HEK293 (cell line): ENCODE results near the gene CCDC183.

Experiments
- FEZF1 ChIP-seq: fragments of 450-650 bp; formaldehyde crosslinking; IDR thresholded peaks from 2 replicates; pipeline ENCODE4 v1.5.1; 2016; ENCODE audit warnings: missing biosample characterization, missing genetic modification characterization
- GLI2 ChIP-seq: fragments of 450-650 bp; formaldehyde crosslinking; IDR thresholded peaks from 2 replicates; pipeline ENCODE4; 2017; ENCODE audit warnings: missing biosample characterization, missing genetic modification characterization, low read depth, borderline replicate concordance
- IKZF3 ChIP-seq: fragments of 450-650 bp; IDR thresholded peaks from 2 replicates; pipeline ENCODE4 v1.5.0; 2018; ENCODE audit warnings: missing biosample characterization, mild to moderate bottlenecking, missing genetic modification characterization, moderate library complexity
- KLF8 ChIP-seq: fragments of 450-650 bp; formaldehyde crosslinking; IDR thresholded peaks from 2 replicates; pipeline ENCODE4 v1.5.1; 2016; ENCODE audit warnings: missing biosample characterization, missing genetic modification characterization
- PRDM2 ChIP-seq: fragments of 450-650 bp; formaldehyde crosslinking; IDR thresholded peaks from 2 replicates; pipeline ENCODE4 v1.5.1; 2016; ENCODE audit warnings: missing biosample characterization, missing genetic modification characterization, borderline replicate concordance
- RBAK ChIP-seq: fragments of 450-650 bp; formaldehyde crosslinking; IDR thresholded peaks from 2 replicates; pipeline ENCODE4 v1.5.1; 2016; ENCODE audit warnings: missing biosample characterization, missing genetic modification characterization
- SETDB1 ChIP-seq: IDR thresholded peaks from one replicate; pipeline ENCODE4 v1.6.1; 2017; ENCODE audit warnings: mild to moderate bottlenecking, low read length, moderate library complexity, mixed read lengths; ENCODE audit not compliant: insufficient read length
- ZBTB10 ChIP-seq: fragments of 450-650 bp; formaldehyde crosslinking; IDR thresholded peaks from 2 replicates; pipeline ENCODE4 v1.5.1; 2016; ENCODE audit warnings: missing biosample characterization, missing genetic modification characterization
- ZNF174 ChIP-seq: fragments of 450-650 bp; formaldehyde crosslinking; IDR thresholded peaks from 2 replicates; pipeline ENCODE4 v1.5.0; 2017; ENCODE audit warnings: missing biosample characterization, mild to moderate bottlenecking, missing genetic modification characterization
- ZNF175 ChIP-seq: fragments of 450-650 bp; formaldehyde crosslinking; IDR thresholded peaks from 2 replicates; pipeline ENCODE4 v1.5.1; 2016; ENCODE audit warnings: missing biosample characterization, missing genetic modification characterization
- ZNF18 ChIP-seq: fragments of 450-650 bp; formaldehyde crosslinking; IDR thresholded peaks from 2 replicates; pipeline ENCODE4 v1.5.1; 2016; ENCODE audit warnings: missing biosample characterization, missing genetic modification characterization
- ZNF211 ChIP-seq: fragments of 450-650 bp; formaldehyde crosslinking; IDR thresholded peaks from 2 replicates; pipeline ENCODE4 v1.5.1; 2016; ENCODE audit warnings: low read depth, missing biosample characterization, missing genetic modification characterization
- ZNF274 ChIP-seq, 2 experiments: fragments of 200-500 bp in 1 of 2; fragments of 450-650 bp in 1 of 2; sonication (Bioruptor generic) in 1 of 2; formaldehyde crosslinking in 1 of 2; IDR thresholded peaks; 2 replicates each; pipeline versions ENCODE4 v1.5.1 to v1.6.1; 2014 to 2016; ENCODE audit warnings: borderline replicate concordance in 1 of 2, inconsistent platforms in 1 of 2, low read length in 1 of 2, missing biosample characterization in 1 of 2, missing genetic modification characterization in 1 of 2
- ZNF292 ChIP-seq: fragments of 450-650 bp; formaldehyde crosslinking; IDR thresholded peaks from 2 replicates; pipeline ENCODE4 v1.5.1; 2016; ENCODE audit warnings: low read depth, missing biosample characterization, missing genetic modification characterization, borderline replicate concordance
- ZNF350 ChIP-seq: fragments of 450-650 bp; formaldehyde crosslinking; IDR thresholded peaks from 2 replicates; pipeline ENCODE4 v1.5.0; 2017; ENCODE audit warnings: missing biosample characterization, mild to moderate bottlenecking, missing genetic modification characterization
- ZNF423 ChIP-seq: fragments of 450-650 bp; formaldehyde crosslinking; IDR thresholded peaks from 2 replicates; pipeline ENCODE4 v1.5.1; 2016; ENCODE audit warnings: missing biosample characterization, missing genetic modification characterization
- ZNF513 ChIP-seq: fragments of 450-650 bp; IDR thresholded peaks from 2 replicates; pipeline ENCODE4 v1.5.1; 2018; ENCODE audit warnings: missing biosample characterization, missing genetic modification characterization
- ZNF664 ChIP-seq: fragments of 450-650 bp; formaldehyde crosslinking; IDR thresholded peaks from 2 replicates; pipeline ENCODE4 v1.5.1; 2016; ENCODE audit warnings: missing biosample characterization, missing genetic modification characterization
- ZNF707 ChIP-seq: fragments of 450-650 bp; formaldehyde crosslinking; IDR thresholded peaks from 2 replicates; pipeline ENCODE4 v1.5.1; 2016; ENCODE audit warnings: missing biosample characterization, missing genetic modification characterization
- ZNF776 ChIP-seq: fragments of 450-650 bp; formaldehyde crosslinking; IDR thresholded peaks from 2 replicates; pipeline ENCODE4 v1.5.0; 2017; ENCODE audit warnings: missing biosample characterization, missing genetic modification characterization, borderline replicate concordance
- ZNF792 ChIP-seq: fragments of 450-650 bp; formaldehyde crosslinking; IDR thresholded peaks from 2 replicates; pipeline ENCODE4 v1.5.1; 2016; ENCODE audit warnings: missing biosample characterization, missing genetic modification characterization
- ZSCAN16 ChIP-seq: fragments of 450-650 bp; formaldehyde crosslinking; IDR thresholded peaks from 2 replicates; pipeline ENCODE4 v1.5.1; 2016; ENCODE audit warnings: missing biosample characterization, missing genetic modification characterization
- ZSCAN18 ChIP-seq: fragments of 450-650 bp; formaldehyde crosslinking; IDR thresholded peaks from 2 replicates; pipeline ENCODE4 v1.5.1; 2016; ENCODE audit warnings: missing biosample characterization, missing genetic modification characterization
- ZSCAN30 ChIP-seq: fragments of 450-650 bp; IDR thresholded peaks from 2 replicates; pipeline ENCODE4 v1.5.1; 2018; ENCODE audit warnings: missing biosample characterization, mild to moderate bottlenecking, missing genetic modification characterization, moderate library complexity

The CCDC183 gene

GRCh38 chr9:136807281-136808074, 11.3 kb downstream of the CCDC183 start, which contains the start of gene RABL6 (continued):
- TF ChIP-seq PRDM2 (tag by site-specific recombination), result no peak
- TF ChIP-seq ZNF776 (tag by site-specific recombination), result no peak
- TF ChIP-seq IKZF3, result 0 out of 2 replicates have a peak, but pooled peaks have one; percentile 11
- no peak for TF ChIP-seq ZSCAN16 (tag by site-specific recombination)
- TF ChIP-seq ZNF707 (tag by site-specific recombination), result no peak
- no peak for TF ChIP-seq ZNF664 (tag by site-specific recombination)
- TF ChIP-seq ZNF274 (IDR thresholded peaks at IDR 0.05; ENCODE audit: low read length), result no peak
- TF ChIP-seq ZNF274 (tag by site-specific recombination; IDR thresholded peaks at IDR 0.05; ENCODE audit: borderline replicate concordance), result no peak
- no peak for TF ChIP-seq FEZF1 (tag by site-specific recombination)
- no peak for TF ChIP-seq ZNF350
- no peak for TF ChIP-seq ZSCAN18 (tag by site-specific recombination)
- no peak for TF ChIP-seq ZNF513 (tag by site-specific recombination)
- TF ChIP-seq ZNF211 (tag by site-specific recombination), result no peak
- no peak for TF ChIP-seq ZSCAN30 (tag by site-specific recombination)
- no peak for TF ChIP-seq ZNF18 (tag by site-specific recombination)
- no peak for TF ChIP-seq ZNF174 (tag by site-specific recombination)
- no peak for TF ChIP-seq GLI2
- no peak for TF ChIP-seq ZNF175 (tag by site-specific recombination)
- peak; percentile 54 for TF ChIP-seq KLF8 (tag by site-specific recombination)
- no peak for TF ChIP-seq RBAK (tag by site-specific recombination)
- TF ChIP-seq ZNF792, result no peak
- TF ChIP-seq ZNF423, result no peak
- TF ChIP-seq ZNF292 (tag by site-specific recombination), result no peak
- no peak for TF ChIP-seq SETDB1
- peak; percentile 75 for TF ChIP-seq ZBTB10 (tag by site-specific recombination)
